Activated CD4-positive, alpha-beta memory T cell treated with anti-CD3 and anti-CD28 coated beads for 36 hours (primary cell): ENCODE results near the gene FAM234B. TPM values are rescaled to one million over a fixed set of nuclear protein-coding genes. Genes with fewer than 3 reads are reported as not detected.
A peak's percentile ranks its signal among the peaks of the same experiment; 100 is the strongest.

Experiments
- CTCF ChIA-PET: fragments of 350-600 bp; sonication (Branson Sonifier 250); formaldehyde crosslinking; loops from one replicate; lab custom pipeline; 2021; ENCODE audit warnings: antibody characterized with exemption, inconsistent platforms; lab: Charles Lee
- POLR2A ChIA-PET: fragments of 350-600 bp; sonication (Branson Sonifier 250); formaldehyde crosslinking; loops from one replicate; lab custom pipeline; 2021; ENCODE audit warnings: antibody characterized with exemption; lab: Charles Lee
- DNase-seq: peaks from one replicate; pipeline ENCODE4 v3.0.0-alpha.2; 2020
- H3K27ac Mint-ChIP-seq: one replicate; pipeline ENCODE4 v1.8.0; 2021; ENCODE audit warnings: mixed read lengths
- H3K27me3 Mint-ChIP-seq: one replicate; pipeline ENCODE4 v1.8.0; 2021; ENCODE audit warnings: mixed read lengths
- H3K36me3 Mint-ChIP-seq: one replicate; pipeline ENCODE4 v1.8.0; 2021; ENCODE audit warnings: mixed read lengths
- H3K4me1 Mint-ChIP-seq: one replicate; pipeline ENCODE4 v1.8.0; 2021; ENCODE audit warnings: low read depth, mixed read lengths
- H3K4me3 Mint-ChIP-seq: one replicate; pipeline ENCODE4 v1.8.0; 2021; ENCODE audit warnings: mild to moderate bottlenecking, mixed read lengths
- H3K9me3 Mint-ChIP-seq: one replicate; pipeline ENCODE4 v1.8.0; 2021; ENCODE audit warnings: mixed read lengths
- intact Hi-C: fragments of 100-400 bp; cut with micrococcal nuclease; formaldehyde crosslinking; loops from one replicate; pipeline ENCODE4 v1.15.1; 2023
- total RNA-seq, 2 experiments: library from RNA; stranded (reverse); gene quantifications; one replicate each; pipeline ENCODE4 v1.2.3, GENCODE V29; 2021

The FAM234B gene
- total RNA-seq, 2 experiments from 2014 or later = 6.8 TPM

- H3K4me1 Mint-ChIP-seq = peaks cover 25% of the 10 kb centered on the region
- no peaks in the 10 kb centered on the region for H3K9me3 Mint-ChIP-seq
- H3K36me3 Mint-ChIP-seq = no peaks in the 10 kb centered on the region
- ChIA-PET CTCF (interaction anchor here (3.3 kb wide), 1 partner anchor 210 kb away, joined by 18 read pairs; no protein-coding TSS in a partner anchor), POLR2A (no interaction called here)
- H3K27ac Mint-ChIP-seq = peak overlapping the region; percentile 53
- peak; percentile 42 for DNase-seq
- H3K4me3 Mint-ChIP-seq = peak overlapping the region; percentile 82
- H3K27me3 Mint-ChIP-seq = peaks cover 6% of the 10 kb centered on the region
- intact Hi-C loops = loop anchor here (1.0 to 5.0 kb wide), 10 partner anchors 46 to 1366 kb away; partner anchors contain the start of genes ATF7IP, DDX47, DUSP16 and EMP1
These were observed 43.0 kb upstream of the FAM234B start for GRCh38 chr12:13000925-13001774.

GRCh38 chr12:13001775-13002040 is 42.5 kb upstream of the FAM234B start:
- Mint-ChIP-seq H3K27me3 (peaks cover 6% of the 10 kb centered on the region), H3K4me1 (peaks cover 25% of the 10 kb centered on the region), H3K27ac (no peak overlapping the region), H3K4me3 (peak overlapping the region; percentile 65), H3K36me3 (no peaks in the 10 kb centered on the region), H3K9me3 (no peaks in the 10 kb centered on the region)
- POLR2A ChIA-PET = no interaction called here
- DNase-seq = no peak
- intact Hi-C loops = loop anchor here (2.0 to 5.0 kb wide), 7 partner anchors 84 to 1366 kb away; partner anchors contain the start of genes ATF7IP, DUSP16, EMP1 and GSG1
- CTCF ChIA-PET = interaction anchor here (3.3 kb wide), 1 partner anchor 210 kb away, joined by 18 read pairs; no protein-coding TSS in a partner anchor

DNA sequence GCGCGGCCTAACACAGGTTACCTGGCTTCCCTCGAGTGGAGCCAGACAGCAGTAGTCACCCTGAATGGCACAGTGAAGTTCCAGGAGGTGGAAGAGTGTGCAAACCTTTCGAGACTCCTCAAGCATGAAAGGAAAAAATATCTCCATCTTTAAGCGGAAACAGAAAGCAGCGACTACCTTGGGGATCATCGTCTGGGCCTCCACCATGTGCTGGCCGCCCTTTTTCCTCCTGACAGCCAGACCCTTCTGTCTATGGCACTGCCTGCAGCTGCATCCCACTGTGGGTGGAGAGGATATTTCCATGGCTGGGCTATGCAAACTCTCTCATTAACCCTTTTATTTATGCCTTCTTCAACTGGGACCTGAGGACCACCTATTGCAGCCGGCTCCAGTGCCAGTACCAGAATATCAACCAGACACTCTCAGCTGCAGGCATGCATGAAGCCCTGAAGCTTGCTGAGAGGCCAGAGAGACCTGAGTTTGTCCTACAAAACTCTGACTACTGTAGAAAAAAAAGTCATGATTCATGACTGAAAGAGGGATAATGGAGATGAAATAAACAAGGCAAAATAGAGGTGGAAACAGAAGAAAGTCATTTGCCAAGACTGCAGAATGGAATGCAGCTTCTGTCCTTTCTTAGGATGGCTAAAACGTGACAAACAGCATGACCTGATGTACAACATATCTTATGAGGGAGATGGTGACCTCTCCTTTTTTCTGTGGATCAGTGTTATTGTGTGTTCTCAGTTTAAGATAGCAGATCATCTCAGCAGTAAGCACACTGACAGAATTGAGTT is 41.7 kb upstream of the FAM234B start:
- Mint-ChIP-seq H3K27me3 (peaks cover 6% of the 10 kb centered on the region), H3K9me3 (no peaks in the 10 kb centered on the region), H3K4me3 (peak overlapping the region; percentile 65), H3K27ac (no peak overlapping the region), H3K4me1 (peaks cover 20% of the 10 kb centered on the region), H3K36me3 (no peaks in the 10 kb centered on the region)
- intact Hi-C loops = loop anchor here (5.0 kb wide), 4 partner anchors 85 to 1365 kb away; partner anchors contain the start of genes ATF7IP, DUSP16 and EMP1
- CTCF ChIA-PET = interaction anchor here (0.8 to 3.3 kb wide), 3 partner anchors 19 to 209 kb away, joined by 3 to 18 read pairs (median 3); no protein-coding TSS in a partner anchor
- POLR2A ChIA-PET = no interaction called here
- no peak for DNase-seq

DNA sequence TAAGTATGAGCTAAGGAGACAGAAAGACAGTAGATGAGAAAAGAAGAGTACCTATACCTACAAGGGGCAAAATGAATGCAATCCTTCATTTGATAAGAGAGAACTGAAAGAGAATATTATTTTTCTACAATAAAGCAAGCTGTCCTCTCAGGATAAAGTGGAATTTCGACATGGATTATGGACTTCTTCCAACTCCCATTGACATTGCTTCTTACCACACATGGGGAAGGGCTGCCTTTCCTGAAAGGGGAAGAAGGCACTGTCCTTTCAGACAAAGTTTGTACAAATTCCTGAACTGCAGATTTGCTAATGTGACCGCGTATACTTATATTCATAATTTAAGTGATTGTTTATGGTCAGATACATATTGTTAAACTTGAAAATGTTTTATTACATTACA is 39.8 kb upstream of the FAM234B start:
- intact Hi-C loops = loop anchor here (5.0 kb wide), 4 partner anchors 87 to 1363 kb away; partner anchors contain the start of genes ATF7IP, DUSP16 and EMP1
- Mint-ChIP-seq H3K9me3 (no peaks in the 10 kb centered on the region), H3K4me1 (peaks cover 13% of the 10 kb centered on the region), H3K36me3 (no peaks in the 10 kb centered on the region), H3K27ac (no peak overlapping the region), H3K27me3 (peaks cover 6% of the 10 kb centered on the region), H3K4me3 (no peak overlapping the region)
- CTCF ChIA-PET = no interaction called here
- DNase-seq = no peak
- POLR2A ChIA-PET = no interaction called here

DNA sequence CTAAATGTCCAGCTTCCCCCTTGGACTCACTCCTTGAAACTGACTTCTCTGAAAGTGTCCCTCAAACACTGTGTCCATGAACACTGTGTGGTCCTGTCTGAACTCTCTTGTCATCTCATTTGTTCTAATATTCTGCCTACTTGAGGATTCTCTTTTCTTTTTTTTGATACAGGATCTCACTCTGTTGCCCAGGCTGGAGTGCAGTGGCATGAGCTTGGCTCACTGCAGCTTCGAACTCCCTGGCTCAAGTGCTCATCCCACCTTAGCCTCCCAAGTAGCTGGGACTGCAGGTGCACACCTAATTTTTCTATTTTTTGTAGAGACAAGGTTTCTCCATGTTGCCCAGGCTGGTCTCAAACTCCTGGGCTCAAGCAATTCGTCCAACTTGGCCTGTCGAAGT is 39.2 kb upstream of the FAM234B start:
- peaks cover 6% of the 10 kb centered on the region for H3K27me3 Mint-ChIP-seq
- no peaks in the 10 kb centered on the region for H3K36me3 Mint-ChIP-seq
- no peaks in the 10 kb centered on the region for H3K9me3 Mint-ChIP-seq
- ChIA-PET CTCF (no interaction called here), POLR2A (no interaction called here)
- no peak overlapping the region for H3K27ac Mint-ChIP-seq
- H3K4me3 Mint-ChIP-seq = no peak overlapping the region
- DNase-seq = no peak
- H3K4me1 Mint-ChIP-seq = peaks cover 9% of the 10 kb centered on the region
- intact Hi-C loops = loop anchor here (5.0 kb wide), 4 partner anchors 88 to 1362 kb away; partner anchors contain the start of genes ATF7IP, DUSP16 and EMP1

GRCh38 chr12:13005649-13006048 is 38.5 kb upstream of the FAM234B start:
- ChIA-PET POLR2A (no interaction called here), CTCF (interaction anchor here (0.6 kb wide), 1 partner anchor 296 kb away, joined by 3 read pairs; no protein-coding TSS in a partner anchor)
- Mint-ChIP-seq H3K36me3 (no peaks in the 10 kb centered on the region), H3K27ac (no peak overlapping the region), H3K4me1 (peaks cover 8% of the 10 kb centered on the region), H3K27me3 (peaks cover 6% of the 10 kb centered on the region), H3K4me3 (no peak overlapping the region), H3K9me3 (no peaks in the 10 kb centered on the region)
- no peak for DNase-seq
- intact Hi-C loops = no loop called here

DNA sequence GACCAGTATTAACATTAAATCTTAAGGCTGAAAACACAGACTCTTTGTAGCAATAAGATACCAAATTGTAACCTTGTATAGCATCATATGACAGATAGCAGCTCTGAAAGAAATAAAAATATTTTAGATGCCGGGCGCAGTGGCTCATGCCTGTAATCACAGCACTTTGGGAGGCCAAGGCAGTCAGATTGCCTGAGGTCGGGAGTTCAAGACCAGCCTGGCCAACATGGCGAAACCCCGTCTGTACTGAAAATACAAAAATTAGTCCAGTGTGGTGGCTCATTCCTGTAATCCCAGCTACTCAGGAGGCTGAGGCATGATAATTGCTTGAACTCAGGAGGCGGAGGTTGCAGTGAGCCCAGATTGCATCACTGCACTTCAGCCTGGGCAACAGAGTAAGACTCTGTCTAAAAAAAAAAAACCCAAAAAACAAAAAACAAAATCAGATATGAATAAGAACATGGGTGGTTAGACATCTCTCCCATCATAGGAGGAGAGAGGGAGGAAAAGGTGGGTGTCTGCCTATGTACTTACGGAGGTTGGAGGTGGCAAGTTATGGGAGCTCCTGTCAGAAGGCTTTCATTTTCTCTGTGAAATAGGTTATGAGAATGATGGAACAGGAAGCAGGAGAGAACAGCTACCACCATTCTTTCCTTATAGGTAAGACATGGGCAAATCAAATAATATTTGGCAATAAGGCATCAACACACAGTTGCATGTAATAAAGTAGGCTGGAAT is 36.5 kb upstream of the FAM234B start:
- Mint-ChIP-seq H3K36me3 (no peaks in the 10 kb centered on the region), H3K9me3 (no peaks in the 10 kb centered on the region), H3K4me1 (no peaks in the 10 kb centered on the region), H3K27me3 (no peaks in the 10 kb centered on the region), H3K4me3 (no peak overlapping the region), H3K27ac (no peak overlapping the region)
- POLR2A ChIA-PET = no interaction called here
- CTCF ChIA-PET = interaction anchor here (0.9 kb wide), 1 partner anchor 205 kb away, joined by 3 read pairs; no protein-coding TSS in a partner anchor
- DNase-seq = no peak
- intact Hi-C loops = no loop called here

- no peak overlapping the region for H3K27ac Mint-ChIP-seq
- no peaks in the 10 kb centered on the region for H3K27me3 Mint-ChIP-seq
- H3K36me3 Mint-ChIP-seq = no peaks in the 10 kb centered on the region
- no peak for DNase-seq
- ChIA-PET CTCF (no interaction called here), POLR2A (no interaction called here)
- intact Hi-C loops = no loop called here
- H3K4me1 Mint-ChIP-seq = no peaks in the 10 kb centered on the region
- no peak overlapping the region for H3K4me3 Mint-ChIP-seq
- no peaks in the 10 kb centered on the region for H3K9me3 Mint-ChIP-seq
These were observed 35.3 kb upstream of the FAM234B start for GRCh38 chr12:13008741-13009380.

DNA sequence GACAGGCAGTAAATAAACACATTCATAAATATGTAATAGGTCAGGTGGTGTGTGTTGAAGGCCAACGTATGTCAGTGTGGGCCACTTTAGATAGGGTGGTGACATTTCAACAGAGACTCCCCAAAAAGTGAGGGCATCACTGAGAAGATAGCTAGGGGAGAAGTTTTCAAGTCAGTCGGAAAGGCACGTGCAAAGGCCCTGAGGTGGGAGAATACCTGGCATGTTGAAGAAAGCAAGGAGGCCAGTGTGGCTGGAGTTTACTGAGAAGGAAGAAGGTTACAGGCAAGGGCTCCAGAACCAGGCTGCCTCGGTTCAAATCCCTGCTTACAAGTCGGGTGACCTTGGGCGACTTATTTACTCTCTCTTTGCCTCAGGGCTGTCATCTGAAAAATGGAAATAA is 33.1 kb upstream of the FAM234B start:
- no peaks in the 10 kb centered on the region for H3K36me3 Mint-ChIP-seq
- no peak overlapping the region for H3K4me3 Mint-ChIP-seq
- H3K27ac Mint-ChIP-seq = no peak overlapping the region
- CTCF ChIA-PET = no interaction called here
- H3K4me1 Mint-ChIP-seq = no peaks in the 10 kb centered on the region
- no peaks in the 10 kb centered on the region for H3K27me3 Mint-ChIP-seq
- DNase-seq = no peak
- intact Hi-C loops = no loop called here
- H3K9me3 Mint-ChIP-seq = no peaks in the 10 kb centered on the region
- POLR2A ChIA-PET = no interaction called here

DNA sequence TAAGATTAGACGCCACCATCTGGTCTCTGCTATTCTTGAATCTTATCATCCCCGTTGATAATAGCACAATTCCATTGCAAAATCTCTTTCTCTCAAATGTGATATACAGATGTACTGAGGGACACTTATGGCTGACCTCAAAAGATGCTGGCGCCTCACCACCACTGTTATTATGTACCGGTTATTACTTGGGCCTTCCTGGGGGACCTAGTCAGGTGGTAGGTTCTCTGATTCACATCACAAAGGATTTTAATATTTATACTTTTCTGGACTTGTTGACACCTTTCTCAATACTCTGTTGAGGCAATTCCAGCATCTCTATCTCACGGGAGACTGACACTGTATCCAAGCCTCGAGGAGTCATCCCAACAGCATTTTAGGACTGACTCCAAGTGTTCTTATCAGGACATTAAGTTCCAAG is 21.3 kb upstream of the FAM234B start:
- H3K27ac Mint-ChIP-seq = no peak overlapping the region
- H3K9me3 Mint-ChIP-seq = no peaks in the 10 kb centered on the region
- H3K27me3 Mint-ChIP-seq = peaks cover 11% of the 10 kb centered on the region
- no peak for DNase-seq
- no peaks in the 10 kb centered on the region for H3K36me3 Mint-ChIP-seq
- intact Hi-C loops = no loop called here
- no peaks in the 10 kb centered on the region for H3K4me1 Mint-ChIP-seq
- POLR2A ChIA-PET = no interaction called here
- no peak overlapping the region for H3K4me3 Mint-ChIP-seq
- CTCF ChIA-PET = no interaction called here

GRCh38 chr12:13023811-13024530 is 20.2 kb upstream of the FAM234B start:
- H3K27ac Mint-ChIP-seq = no peak overlapping the region
- H3K27me3 Mint-ChIP-seq = peaks cover 3% of the 10 kb centered on the region
- intact Hi-C loops = no loop called here
- no peaks in the 10 kb centered on the region for H3K9me3 Mint-ChIP-seq
- no peaks in the 10 kb centered on the region for H3K36me3 Mint-ChIP-seq
- no peak for DNase-seq
- ChIA-PET POLR2A (no interaction called here), CTCF (no interaction called here)
- H3K4me3 Mint-ChIP-seq = no peak overlapping the region
- no peaks in the 10 kb centered on the region for H3K4me1 Mint-ChIP-seq
